ENCODE measurements around the gene LAMA2.

GRCh38 chr6:129240492-129240853, 357.5 kb downstream of the LAMA2 start:
- TF ChIP-seq EZH2 (IDR thresholded peaks at IDR 0.05) (no peak), POLR2AphosphoS5 (IDR thresholded peaks at IDR 0.05; ENCODE audit: borderline replicate concordance, low read depth, low read length) (no peak), FOXP2 (optimal IDR thresholded peaks at IDR 0.05; ENCODE audit: control extremely low read depth, extremely low read length, insufficient read depth) (no peak)

Data from SK-N-MC (cell line).